NCI-H2029 treated with DMSO at 0.1 percent for 48 hours (cell line): ENCODE results near the gene PLCH1.

Source experiments
- DNase-seq: peaks from one replicate; lab custom pipeline; 2025; lab: John Stamatoyannopoulos, UW

PLCH1 gene

GRCh38 chr3:155385896-155386625 is 358.8 kb downstream of the PLCH1 start:
- no peak for DNase-seq

- DNase-seq, result peak; percentile 53
Observed at GRCh38 chr3:155382396-155383042, 362.4 kb downstream of the PLCH1 start.

DNA sequence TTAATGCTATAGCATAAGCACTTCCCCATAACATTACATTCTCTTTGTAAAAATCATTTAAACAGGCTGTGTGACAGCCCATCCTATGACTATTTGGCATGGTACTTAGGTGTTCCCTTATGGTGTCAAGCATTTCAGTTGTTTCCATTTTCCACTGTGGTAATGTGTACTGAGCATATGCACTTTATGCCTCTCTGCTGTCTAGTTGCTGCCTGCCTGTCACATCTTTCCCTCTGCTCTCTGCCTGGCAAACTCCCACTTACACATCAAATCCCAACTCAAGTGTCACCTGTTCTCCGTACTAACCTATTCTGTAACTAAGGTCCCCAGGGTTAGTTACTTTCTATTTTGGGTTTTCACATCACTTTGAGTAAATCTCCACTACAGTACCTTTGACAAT is 367.0 kb downstream of the PLCH1 start:
- DNase-seq, result no peak

DNA sequence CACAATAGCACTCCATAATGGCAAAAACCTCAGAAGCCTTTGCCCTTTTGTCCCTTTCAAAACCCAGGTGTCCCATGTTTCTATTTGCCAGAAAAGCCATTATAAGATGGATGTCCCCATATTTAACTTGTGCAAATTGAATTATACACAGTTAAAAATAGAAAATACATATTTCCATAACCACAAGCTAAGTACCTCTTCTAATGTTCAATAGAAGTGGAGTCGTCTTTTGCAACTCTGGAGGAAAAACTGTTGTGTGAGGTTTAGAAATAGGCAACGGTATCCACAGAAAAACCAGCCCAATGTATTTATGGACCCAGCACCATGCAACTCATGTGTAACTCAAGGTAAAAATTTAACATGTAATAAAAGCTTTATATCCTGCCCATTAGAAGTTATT is 367.8 kb downstream of the PLCH1 start:
- no peak for DNase-seq

GRCh38 chr3:155372281-155372680 is 372.6 kb downstream of the PLCH1 start:
- DNase-seq, result no peak

DNA sequence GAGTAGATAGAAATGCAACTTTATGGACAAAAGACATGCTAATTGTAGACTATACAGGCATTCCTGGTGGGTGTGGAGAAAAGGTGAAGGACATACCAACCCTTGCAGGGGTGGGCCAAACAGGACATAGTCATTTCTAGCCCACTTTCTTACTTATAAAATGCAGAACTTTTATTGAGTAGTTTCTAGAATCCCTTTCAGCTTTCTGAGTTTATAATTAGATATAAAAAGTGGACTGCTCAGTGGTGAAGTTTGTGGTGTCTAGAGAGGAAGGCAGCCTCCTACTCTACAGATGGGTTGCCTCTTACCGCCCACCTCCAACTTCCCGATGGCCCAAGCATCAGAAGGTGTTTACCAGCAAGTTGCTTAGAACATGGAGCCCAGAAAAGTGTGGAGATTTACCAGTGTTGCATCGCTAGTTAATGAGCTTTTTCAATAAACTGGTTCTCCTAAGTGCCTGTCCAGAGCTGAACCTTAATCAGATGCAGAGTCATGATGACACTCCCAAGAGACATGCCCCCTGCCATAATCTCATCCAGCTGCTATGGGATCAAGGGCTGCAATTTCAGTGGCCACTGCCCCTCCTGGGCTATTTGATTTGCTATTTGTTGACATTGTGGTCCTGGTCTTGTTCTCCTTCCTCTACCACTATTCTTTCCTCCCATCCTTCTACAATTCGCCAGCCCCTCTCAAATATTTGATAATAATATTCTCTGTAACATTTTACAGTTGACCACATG is 373.9 kb downstream of the PLCH1 start:
- DNase-seq, result no peak

- no peak for DNase-seq
Observed at GRCh38 chr3:155370198-155370597, 374.7 kb downstream of the PLCH1 start.

DNA sequence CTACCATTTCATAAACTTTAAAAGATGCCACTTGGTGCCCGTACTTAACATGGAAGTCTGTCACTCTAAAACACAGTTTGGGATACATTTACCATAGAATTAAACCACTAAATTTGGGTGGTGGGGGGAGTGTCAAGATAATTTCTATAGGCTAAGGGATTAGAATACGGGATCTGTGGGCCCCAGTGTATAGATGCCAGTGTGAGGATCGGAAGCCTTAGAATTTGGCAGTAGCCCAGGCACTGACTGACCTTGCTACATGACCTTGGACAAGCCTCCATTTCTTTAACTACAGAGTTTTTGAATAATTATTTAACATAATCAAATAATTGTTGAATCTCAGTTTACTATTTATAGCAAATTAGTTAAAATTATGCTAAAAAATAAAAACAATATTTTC is 375.1 kb downstream of the PLCH1 start:
- DNase-seq, result no peak

- no peak for DNase-seq
Observed at GRCh38 chr3:155369244-155369643, 375.6 kb downstream of the PLCH1 start.

GRCh38 chr3:155368786-155369185 is 376.1 kb downstream of the PLCH1 start:
- no peak for DNase-seq

DNA sequence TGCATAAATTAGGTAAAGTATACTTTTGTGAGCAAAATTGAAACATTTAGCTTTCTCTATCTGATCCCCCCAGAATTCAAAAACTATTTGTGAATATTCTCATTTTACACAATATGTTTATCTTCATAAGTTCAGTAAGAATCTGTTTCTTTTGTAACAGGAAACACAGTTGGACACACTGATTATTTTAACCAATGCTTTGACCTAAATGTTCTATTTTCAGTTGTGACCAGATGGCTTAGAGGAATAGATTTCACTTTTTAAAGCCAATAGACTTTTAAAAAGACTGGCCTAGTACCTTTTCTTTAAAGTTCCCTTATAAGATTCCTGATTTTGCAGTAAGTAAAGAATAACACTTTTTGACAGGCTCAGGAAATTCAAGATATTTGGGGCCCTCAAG is 377.4 kb downstream of the PLCH1 start:
- DNase-seq, result no peak

DNA sequence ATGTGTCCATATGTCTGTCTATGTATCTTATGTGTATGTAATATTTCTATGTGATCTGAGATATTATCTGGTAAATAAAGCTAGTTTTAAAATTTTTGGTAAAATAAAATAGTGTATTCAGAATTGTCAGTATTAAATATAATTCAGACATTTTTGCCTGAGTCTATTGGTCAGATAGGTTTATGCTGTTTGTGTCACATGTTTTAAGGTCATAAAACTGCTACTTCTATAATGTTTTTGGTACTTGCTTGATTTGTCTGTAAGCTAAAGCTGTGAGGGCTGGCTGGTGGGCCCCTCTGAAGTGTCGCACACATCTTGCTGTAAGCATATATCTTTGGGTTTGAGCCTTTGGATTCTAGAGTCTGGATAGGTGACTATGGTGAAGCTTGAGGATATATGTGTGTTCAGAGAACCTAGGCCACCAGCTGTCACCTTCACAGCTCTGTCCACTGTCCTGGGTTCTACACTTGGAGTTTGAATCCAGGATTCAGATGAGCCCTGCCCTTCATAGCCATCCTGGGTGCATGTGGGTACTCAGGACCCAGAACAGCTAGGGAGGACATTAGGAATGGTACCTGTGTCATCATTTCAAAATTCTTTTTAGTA is 379.6 kb downstream of the PLCH1 start:
- no peak for DNase-seq

DNA sequence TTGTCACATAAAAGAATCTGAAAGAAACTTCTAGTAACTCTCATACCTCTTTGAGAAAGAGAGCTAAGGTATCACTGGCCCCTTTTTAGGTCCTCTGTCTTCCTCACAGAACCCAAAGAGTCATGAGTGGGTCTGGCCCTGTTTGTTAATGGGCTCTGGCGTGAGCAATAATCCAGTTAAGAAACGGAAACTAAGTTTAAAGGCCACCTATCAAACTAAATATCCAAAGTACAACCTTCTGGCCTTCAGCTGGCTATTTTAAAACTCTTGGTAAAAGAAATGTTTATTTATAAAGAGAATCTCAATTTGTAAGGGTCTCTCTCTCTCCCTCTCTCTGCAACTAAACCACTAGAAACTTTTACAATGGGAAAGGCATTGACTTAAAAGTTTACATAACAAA is 380.4 kb downstream of the PLCH1 start:
- no peak for DNase-seq

- no peak for DNase-seq
Observed at GRCh38 chr3:155363690-155364070, 381.2 kb downstream of the PLCH1 start.

GRCh38 chr3:155362808-155363689 is 381.8 kb downstream of the PLCH1 start:
- no peak for DNase-seq

GRCh38 chr3:155360281-155360680 is 384.6 kb downstream of the PLCH1 start:
- DNase-seq, result no peak

DNA sequence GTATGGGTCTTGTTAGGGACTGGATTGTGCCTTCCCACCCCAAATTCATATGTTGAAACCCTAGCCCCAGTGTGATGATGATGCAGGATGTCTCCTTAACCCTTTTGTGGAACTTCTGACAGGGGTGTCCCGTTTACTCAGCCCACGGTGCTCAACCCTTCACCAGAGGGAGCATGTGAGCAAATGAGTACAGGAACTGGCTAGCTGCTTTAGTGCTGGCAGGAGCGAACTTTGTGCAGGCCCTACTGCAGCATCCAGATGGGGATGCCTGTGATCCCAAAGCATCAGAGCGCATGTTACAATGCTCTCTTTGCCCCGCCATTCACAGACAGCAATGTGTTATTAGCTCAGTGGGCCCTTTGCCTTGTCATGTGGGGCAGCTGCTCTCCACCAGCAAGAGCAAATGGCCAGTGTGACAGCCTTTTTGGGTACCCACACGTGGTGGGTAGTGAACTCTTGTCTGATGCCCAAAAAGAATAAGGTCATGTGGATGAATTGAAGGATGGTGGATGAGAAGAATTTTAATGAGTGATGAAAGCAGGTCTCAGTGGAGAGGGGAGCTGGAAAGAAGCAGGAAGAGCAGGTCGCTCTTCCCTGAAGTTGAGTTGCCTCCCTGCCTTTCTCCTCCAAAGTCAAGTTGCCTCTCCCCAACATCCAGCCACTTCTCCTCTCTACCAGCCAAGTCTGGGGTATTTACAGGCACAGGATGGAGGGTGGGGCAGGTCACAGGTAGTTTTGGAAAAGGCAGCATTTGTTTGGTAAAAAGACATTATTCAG is 388.1 kb downstream of the PLCH1 start:
- DNase-seq, result no peak

DNA sequence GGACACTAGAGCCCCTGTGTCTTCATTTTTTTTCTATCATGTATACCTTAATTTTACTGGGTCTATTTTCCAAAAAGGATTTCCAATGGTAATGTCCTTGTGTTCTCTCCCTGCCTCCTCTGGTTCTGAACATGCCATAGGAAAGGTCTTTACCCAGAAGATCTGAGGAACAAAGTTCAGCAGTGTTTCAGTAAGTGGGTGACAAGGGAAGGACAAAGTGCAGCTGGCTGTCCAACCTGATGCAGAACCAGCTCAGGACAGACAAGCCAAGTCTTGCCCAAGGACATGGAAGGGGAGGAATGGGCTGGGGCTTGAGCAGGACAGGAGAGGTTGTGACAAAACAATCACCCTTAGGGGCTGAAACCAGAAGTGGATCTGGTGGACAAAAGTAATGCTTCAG is 390.2 kb downstream of the PLCH1 start:
- DNase-seq, result no peak

DNA sequence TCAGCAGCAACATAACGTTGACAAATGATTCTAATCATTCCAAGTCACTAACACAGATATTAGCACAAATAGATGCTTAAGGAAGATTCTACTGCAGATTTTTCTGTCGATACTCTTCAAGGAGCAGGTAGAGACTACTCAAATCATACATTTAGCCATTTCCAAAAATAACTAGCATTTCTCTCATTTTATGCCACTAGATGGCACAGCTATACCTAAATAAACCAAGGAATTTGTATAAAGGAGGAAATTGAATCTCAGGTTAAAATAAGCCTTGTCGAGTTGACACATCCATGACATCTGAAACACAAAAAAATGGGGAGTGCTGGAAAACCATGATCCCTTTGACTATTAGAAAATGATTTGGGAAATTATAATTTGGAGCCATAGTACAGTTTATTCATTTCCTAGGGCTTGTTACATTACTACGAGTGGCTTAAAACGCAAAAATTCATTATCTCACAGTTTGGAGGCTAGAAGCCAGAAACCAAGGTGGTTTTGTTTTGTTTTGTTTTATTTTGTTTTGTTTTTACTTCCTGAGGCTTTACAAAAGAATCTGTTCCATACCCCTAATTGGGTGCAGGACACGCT is 391.9 kb downstream of the PLCH1 start:
- peak; percentile 31 for DNase-seq

DNA sequence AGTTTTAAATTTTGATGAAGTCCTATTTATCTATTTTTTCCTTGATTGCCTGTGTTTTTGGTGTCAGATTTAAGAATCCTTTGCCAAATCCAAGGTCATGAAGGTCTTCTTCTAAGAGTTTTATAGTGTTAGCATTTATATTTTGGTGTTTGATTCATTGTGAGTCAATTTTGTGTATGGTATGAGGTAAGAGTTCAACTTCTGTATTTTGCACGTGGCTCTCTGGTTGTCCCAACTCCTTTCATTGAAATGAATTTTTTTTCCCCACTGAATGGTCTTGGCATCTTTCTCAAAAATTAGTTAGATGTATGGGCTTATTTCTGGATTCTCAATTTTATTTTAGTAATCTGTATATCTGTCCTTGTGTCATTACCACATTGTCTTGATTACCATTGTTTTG is 394.3 kb downstream of the PLCH1 start:
- no peak for DNase-seq

- DNase-seq, result no peak
Observed at GRCh38 chr3:155347901-155348300, 397.0 kb downstream of the PLCH1 start.
